ENCODE data around the gene NF2.

The NF2 gene

DNA sequence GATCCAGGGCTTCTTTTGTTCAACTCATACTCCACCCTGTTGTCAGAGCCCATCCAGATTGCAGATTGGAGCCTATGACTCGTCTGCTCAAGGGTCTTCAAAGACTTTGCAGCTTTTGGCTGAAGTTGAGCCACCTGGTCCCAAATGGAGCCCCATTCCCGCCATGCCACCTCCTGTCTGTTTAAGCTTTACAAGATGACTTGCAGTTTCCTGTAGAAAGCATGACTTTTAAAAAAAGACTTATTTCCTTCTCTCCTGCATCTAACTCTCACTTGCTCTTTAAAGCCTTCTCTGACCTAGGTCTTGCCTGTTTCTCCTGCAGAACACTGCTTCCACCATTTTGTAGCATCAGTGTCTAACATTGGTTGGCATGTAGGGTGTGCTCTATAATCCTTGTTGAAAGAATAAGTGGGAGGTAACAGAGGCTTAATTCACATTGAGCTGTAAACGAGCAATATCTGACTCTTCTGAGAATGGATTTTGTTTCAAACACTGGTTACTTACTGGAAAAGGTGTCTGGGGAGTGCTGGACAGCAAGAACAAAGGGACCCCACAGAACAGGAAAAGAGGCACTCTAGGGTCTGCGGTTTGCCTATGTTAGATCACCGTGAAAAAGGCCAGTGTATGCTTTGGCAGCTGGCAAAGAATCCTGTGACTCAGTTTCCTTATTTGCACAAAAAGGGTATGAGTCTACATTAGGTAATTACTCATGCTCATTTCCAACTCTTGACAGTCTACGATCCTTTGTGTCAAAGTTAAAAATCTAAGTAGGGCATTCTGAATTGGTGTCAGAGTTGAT, 30.3 kb downstream of the NF2 start:
- DNase-seq: no peak

DNA sequence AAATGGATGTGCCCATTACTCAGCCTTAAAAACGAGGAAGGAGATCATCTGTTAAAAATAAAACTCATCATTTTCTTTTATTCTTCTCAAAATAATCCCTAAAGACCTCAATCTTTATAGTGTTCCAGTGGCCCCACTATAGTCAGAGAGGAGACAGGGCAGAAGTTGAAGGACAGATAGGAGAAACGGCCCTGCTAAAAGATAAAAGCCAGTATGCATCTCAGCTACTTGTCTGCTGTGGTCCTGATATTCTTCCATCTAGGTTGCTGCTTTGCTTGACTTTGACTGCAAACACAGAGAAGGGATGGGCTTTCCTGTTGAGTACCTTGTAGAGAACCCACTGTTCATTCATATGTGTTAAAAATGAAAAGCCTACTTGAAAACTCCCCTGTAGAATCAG, 31.4 kb downstream of the NF2 start:
- DNase-seq: no peak

DNA sequence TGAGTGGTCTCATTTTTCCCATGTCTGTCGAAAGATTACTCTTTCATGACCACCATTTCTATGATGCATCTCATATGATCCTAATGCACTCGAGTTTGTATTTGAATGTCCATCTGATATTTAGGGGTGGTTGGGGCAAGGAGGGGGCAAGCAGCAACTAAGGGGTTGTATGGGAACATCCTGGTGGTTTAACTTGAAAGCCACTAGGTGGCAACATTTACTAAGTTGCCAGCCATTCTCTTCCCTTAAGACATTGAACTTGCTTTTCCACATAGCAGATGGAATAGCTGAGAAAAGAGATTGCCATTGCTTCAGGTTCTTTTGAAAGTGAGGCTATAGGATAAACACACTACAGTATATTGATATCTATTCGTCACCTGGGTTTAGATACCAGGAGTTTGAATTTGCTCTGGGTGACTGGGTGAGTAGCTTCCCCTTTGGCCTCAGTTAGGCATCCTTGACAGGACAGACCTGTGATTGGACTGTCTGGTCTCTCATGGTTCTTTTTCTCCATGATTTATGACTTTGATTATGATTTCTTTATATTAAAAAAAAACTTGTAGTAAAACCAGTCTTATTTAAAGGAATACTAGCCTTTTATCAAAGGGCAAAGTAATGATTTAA, 32.4 kb downstream of the NF2 start:
- peak; percentile 30 to 32 for DNase-seq

DNA sequence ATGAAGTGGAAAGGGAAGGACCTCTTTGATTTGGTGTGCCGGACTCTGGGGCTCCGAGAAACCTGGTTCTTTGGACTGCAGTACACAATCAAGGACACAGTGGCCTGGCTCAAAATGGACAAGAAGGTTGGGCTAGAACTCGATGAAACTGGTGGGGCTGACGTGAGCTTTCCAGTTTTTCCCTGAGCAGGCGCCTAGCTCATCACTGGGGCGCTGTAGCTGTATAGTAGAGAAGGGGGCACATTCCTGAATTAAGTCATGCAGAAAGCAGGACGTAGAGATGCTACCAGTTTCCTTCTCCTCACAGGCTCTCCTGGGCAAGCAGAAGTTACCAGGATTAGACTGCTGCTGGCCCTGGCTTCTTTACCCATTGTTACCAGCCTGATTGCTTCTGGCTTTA, 33.3 kb downstream of the NF2 start:
- no peak for DNase-seq

DNA sequence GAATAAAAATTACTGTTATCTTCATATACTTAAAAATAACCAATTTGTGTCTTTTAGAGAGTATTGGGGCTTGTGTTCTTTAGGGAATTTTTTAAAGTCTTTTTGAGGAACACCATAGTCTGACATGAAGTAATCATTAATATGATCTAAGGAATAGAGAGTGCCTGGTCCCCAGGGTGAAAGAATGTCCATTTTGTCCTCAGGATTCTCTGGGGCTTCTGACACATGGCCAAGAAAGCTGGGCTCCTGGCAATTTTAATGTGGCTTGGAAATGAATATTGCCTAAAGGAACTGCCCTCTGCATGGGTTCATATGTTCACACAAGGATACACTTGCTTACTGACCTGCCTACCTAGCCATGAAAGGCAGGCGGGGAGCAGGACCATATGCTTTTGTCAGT, 33.7 kb downstream of the NF2 start:
- DNase-seq: no peak

DNA sequence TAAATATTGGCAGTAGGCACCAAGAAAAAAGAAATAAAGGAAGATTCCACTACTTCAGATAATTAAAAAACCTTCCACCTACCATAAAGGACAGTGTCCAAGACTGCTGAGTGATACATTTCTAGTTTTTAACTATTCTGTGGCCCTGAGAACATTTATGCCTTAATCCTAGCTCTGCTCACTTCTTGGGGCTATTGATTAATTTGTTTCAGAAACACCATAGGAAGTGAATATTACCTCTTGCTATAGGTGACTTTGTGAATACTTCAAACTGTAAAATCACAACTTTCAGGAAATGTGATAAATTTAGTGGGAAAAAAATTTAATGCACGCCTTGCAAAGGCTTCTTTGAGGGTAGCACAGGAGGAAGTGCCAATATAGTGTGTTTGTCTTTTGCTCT, 35.2 kb downstream of the NF2 start:
- no peak for DNase-seq

DNA sequence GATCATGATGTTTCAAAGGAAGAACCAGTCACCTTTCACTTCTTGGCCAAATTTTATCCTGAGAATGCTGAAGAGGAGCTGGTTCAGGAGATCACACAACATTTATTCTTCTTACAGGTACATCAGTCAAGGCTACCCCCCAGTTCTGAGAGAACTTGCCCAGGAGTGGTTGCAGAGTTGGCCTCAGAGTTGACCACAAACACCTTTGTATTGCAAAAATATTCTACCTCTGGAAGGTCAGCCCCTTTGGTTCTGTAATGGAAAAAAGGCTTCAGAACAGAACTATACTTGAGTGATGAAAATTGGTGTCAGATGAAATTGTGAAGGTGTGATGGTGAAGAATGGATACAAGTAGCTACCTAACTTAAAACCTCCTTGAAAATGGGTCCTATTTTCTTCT, 35.7 kb downstream of the NF2 start:
- DNase-seq: no peak

DNA sequence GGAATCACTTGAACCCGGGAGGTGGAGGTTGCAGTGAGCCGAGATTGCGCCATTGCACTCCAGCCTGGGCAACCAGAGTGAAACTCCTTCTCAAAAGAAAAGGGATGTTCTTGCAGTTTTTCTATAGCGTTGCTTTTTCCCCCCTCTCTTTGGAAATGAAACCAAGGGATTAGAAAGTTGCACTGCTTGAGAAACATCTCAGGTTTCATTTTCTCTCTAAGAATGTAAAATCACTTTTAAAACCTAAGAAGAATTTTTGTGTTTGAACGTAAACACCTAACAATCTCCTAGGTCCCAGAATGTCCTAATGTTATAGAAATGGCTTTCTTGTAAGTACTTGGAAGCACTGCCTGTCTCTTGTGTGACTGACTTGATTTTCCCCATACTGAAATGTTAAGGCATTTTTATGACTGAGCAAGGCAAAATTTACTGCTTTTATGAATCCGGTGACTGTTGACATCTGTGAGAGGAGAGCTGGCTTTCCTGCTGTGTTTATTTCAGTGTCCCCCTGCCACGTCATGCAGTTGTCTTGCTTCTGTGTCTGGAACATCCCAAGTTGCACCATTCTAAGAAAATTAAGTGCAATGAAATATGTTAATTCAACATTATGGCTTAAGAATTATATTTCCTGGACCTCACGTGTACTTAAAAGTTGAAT, 37.7 kb downstream of the NF2 start:
- DNase-seq: no peak

DNA sequence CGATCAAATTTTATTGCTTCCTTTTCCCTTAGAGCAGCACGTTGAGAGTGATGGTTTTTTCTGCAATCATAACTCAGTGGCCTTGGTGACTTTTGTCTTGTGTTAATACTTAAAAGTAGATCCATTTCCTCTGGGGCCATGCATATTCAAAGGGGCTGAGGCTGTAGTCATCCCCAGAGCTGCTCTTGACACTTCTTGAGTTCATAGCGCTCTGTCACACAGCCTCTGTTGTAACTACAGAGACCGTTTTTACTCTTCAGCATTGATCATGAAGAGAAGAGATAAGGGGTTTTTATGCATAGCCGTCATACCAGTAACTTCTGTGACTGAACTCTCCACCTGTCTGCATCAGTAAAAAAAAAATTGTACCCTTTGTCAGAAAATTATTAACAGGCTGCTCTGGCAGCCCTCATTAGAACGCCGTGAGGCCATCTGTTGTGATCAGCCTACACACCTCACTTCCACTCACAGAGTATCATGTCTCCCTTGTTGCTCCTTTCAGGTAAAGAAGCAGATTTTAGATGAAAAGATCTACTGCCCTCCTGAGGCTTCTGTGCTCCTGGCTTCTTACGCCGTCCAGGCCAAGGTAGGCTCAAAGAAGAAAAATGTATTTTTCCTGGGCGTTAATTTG, 38.4 kb downstream of the NF2 start:
- DNase-seq: no peak

DNA sequence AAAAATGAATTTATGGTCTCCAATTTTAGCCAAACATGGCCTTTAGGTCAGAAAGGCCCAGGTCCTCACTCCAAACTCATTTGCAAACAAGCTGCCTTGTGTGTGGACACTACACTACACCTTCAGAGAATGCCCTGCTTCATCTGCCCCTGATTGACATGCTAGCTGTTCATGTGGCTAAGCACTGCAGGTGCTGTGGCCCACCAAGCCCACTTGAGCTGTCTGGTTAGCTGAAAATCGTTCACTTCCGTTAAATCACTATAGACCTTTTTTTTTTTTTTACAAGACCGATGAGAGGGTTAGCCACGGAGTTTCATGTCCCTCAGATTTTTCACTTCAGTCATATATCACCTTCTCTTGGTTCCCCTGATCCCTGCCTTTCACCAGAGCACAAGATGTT, 39.3 kb downstream of the NF2 start:
- DNase-seq: no peak

DNA sequence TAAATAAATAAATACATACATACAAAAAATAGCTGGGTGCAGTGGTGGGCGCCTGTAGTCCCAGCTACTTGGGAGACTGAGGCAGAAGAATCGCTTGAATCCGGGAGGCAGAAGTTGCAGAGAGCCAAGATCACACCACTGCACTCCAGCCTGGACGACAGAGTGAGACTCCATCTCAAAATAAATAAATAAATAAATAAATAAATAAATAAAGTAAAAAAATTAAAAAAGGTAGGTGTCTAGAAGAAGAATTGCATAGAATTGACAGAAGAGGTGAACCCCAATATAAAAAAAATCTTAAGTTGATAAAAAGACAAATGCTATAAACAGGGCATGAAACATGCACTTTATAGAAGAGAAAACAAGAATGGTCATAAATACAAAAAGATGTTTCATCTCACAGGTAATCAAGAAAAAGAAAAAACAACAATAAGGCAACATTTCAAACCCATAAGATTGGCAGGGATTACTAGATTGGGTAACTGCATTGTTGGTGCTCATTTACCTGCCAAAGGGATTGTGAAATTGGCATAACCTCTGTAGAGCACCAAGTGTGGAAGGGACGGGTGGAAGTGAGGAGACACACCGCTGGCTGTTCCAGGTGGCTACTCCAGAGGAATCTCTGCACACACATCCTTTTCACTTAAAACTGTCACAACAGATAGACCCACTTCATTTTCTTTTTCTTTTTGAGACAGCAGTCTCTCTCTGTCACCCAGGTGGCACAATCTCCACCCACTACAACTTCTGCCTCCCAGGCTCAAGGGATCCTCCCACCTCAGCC, 44.7 kb downstream of the NF2 start:
- DNase-seq: no peak

DNA sequence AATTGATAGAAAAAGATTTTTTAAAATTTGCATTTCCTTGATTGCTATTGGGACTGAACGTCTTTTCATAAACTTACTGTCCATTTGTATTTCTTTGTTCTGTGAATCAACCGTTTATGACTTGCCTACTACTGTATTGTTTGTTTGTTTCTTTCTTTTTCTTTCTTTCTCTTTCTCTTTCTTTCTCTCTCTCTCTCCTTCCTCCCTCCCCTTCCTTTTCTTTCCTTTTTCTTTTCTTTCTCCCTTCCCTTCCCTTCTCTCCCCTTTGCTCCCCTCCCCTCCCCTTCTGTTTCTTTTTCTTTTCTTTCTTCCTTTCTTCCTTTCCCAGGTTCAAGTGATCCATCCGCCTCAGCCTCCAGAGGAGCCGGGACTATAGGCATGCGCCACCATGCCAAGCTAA, 46.9 kb downstream of the NF2 start:
- no peak for DNase-seq

DNA sequence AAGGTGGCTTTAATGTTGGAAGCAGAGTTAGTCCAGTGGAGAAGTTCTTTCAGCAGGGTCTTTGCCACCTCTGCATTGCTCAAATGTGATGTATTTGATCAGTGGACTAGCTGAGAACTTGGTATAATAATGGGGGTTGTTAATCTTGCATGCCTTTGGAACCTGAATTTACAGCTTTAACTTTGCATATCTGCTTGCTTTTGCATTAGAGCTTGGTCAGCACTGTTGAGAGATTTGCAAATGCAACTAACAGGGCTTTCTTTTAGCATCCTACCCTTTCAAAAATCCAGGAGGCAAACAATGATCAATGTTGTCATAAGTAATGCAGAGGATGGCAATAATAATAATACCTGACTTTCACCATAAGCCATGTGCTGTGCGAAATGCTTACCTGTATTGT, 48.2 kb downstream of the NF2 start:
- DNase-seq: no peak

DNA sequence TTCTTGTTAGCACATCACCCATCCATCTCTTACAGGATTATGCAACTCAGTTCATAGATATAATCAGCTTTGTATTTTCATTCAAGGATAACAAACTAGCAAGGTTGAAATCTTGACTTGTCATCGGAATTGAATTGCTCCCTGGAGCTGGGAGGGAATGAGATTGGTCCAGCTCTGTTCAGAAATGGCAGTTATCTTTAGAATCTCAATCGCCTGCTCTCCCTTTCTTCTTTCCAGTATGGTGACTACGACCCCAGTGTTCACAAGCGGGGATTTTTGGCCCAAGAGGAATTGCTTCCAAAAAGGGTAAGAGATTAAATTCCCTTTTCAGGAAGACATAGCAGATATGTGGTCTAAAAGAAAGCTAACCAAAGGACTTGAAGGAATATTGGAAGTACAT, 51.0 kb downstream of the NF2 start:
- DNase-seq: no peak

DNA sequence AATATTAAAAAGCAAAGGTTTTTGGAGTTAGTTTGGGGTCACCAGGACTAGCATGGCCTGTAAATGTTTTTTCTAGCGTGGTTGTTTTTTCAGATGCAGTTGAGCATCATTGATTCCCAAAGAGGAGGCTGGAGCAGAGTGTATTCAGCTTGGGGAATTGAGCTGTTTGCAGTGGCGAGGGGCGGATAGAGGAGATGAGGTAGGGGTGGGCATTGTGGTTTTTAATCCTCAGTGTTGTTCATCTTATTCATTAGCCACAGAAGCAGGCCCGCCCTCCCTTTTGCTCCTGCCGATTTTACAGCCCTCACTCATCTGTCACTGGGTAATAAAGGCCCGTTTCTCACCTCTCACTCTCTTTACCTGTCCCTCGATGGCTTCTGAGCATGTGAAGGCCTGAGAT, 51.4 kb downstream of the NF2 start:
- no peak for DNase-seq

DNA sequence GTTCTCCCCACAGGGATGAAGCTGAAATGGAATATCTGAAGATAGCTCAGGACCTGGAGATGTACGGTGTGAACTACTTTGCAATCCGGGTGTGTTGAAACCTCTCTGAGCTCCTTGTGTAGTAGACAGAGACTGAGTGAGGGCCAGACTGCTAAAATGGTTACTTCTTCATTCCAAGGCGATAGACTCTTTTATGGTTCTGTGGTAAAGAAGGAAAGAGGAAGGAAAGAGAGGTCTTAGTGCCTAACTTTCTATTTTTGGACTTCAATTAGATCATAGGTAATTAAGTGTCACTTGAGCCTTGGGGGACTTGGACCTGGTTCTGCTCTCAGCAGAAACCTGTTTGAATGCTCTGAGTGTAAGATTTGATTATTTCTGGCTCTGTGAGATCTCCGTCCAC, 54.7 kb downstream of the NF2 start:
- no peak for DNase-seq

DNA sequence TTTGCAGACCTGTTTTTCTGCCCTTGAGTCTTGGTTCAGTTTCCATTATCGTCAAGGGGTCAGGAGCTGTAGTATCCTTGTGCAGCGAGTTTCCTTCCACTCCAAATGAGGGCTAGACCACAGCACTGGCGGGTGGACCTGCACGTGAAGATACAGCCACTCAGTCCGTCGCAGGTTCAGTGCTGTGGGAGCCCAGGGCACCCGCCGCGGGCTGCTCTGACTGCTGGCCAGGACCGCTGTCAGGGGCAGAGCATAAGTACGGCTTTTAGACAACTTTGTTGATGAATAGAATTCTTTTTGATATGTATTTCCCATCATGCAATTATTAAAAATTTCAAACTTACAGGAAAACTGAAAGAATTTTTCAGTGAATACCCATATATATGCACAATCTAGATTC, 56.6 kb downstream of the NF2 start:
- DNase-seq: no peak

DNA sequence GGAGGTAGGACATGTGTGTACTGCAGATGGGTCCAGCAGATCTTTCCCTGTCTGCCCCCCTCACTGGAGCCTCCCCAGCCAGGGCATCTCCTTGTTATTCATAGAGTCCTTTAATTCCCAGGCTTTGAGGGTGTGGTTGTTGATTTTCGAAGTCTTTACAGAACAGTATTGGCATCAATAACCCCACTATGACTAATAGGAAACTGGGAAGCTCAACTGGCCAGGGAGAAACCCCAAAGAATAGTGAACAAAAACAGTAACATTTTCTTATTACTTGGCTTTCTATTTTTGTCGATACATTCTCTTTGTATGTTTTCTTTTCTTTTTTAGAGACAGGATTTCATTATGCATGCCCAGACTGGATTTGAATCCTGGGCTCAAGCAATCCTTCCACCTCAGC, 57.9 kb downstream of the NF2 start:
- DNase-seq: no peak

DNA sequence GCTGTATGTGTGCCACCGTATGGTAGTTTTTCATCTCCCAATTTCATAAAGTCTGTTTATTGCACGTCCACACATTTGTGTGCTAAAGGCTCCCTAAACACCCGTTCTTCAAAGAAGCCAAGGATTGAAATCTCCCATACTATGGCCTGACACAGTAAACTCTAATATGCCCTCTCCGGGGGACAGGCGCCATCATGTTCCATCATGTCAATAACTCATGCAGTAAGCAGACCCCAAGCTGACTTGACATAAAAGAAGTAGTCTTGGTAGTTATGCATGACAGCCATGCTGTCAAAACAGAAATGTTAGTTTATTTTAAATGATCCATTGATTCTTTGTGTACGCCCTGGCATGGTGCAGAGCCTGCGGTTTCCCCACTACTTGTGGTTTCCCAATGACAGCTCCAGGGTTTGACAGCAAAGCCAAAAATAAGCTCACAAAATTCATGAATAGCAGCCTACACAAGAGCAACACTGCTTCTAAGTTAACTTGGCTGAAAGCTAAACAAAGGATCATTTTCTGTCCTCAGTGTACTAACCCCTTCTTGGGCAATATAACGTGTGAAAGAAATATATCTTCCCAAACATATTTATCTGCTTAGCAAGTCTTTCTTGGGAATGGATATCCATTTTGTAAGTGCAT, 59.9 kb downstream of the NF2 start:
- DNase-seq: no peak

DNA sequence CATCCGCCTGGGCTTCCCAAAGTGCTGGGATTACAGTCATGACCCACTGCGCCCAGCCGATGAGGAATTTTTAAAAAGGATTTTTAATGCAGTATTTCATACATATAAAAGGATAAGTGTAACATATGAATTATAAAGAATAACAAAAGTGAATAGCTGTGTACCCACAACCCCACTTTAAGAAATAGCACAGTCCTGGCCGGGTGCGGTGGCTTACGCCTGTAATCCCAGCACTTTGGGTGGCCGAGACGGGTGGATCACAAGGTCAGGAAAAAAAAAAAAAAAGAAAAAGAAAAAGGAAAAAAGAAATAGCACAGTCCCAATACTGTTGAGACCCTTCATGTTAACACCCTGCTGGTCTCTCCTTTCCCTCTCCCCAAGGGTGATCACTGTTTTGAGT, 62.1 kb downstream of the NF2 start:
- DNase-seq: no peak

DNA sequence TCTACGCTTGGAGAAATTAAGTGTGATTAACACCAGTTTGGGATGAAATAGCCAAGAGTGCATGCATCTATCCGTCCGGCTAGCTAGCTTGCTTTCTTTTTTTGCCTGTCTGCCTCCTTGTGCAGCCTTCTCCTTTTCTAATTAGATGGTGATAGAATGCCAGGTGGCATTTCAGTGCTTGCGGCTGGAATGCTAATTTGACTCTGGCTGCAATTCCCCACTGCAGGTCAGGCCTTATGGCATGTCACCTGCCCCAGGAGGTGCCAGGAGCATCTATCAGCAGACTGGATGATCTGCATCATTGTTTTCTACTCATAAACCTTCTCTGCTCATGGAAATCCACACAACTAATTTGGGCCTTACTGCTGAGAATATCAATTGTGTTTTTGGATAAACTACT, 65.2 kb downstream of the NF2 start:
- no peak for DNase-seq

DNA sequence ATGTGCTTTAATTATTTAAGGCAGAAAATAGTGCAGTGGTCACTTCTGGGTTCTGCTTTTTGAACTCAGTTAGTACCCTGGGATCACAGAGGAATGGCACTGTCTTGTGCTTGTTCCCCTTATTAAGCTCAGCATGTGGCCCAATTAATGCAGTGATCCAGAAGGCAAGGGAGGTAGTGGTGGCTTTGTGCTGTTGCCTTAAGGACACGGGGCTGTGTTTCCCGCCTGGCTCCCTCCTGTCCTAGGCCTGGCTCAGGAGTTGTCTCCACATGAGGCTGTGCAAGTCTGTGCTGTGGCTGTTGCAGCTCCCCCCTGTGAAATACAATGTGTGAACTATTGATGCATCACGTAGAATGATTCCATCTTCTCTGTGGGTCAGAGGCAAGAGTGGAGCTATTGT, 67.2 kb downstream of the NF2 start:
- DNase-seq: no peak
